ENCODE measurements around the gene UBE2J1. TPM values are rescaled to one million over a fixed set of nuclear protein-coding genes. Genes with fewer than 3 reads are reported as not detected.

The UBE2J1 gene
- total and polyA plus RNA-seq, 4 donors: 14.7 to 26.4 (median 18.0) TPM

GRCh38 chr6:89320012-89320559 is 32.4 kb downstream of the UBE2J1 start:
- H3K9me3 ChIP-seq (ENCODE audit: control insufficient read depth in 4 of 4, low read length in 3 of 4): no peaks in the 10 kb centered on the region
- 95% methylated on average over 6 of the region's 6 CpGs for WGBS
- TF ChIP-seq ZBTB33 (IDR thresholded peaks at IDR 0.05) (no peak), EGR1 (IDR thresholded peaks at IDR 0.05; ENCODE audit: low read depth in 2 of 2) (no peak)

GRCh38 chr6:89317067-89317466 is 35.5 kb downstream of the UBE2J1 start:
- H3K9ac ChIP-seq (ENCODE audit: low read depth in 1 of 2, low read length in 2 of 2): no peak overlapping the region
- peaks cover 0 to 4% (median 0%) of the 10 kb centered on the region in 4 donors for H3K4me1 ChIP-seq (ENCODE audit: control insufficient read depth in 4 of 4, insufficient read depth in 4 of 4, low read length in 3 of 4)
- no peaks in the 10 kb centered on the region for H3K36me3 ChIP-seq (ENCODE audit: control insufficient read depth in 4 of 4, insufficient read depth in 3 of 4, low read depth in 1 of 4, low read length in 3 of 4)
- no peak for TF ChIP-seq GABPA (IDR thresholded peaks at IDR 0.05 in 1 of 2, conservative IDR thresholded peaks at IDR 0.05 in 1 of 2)
- TF ChIP-seq CTCF (IDR thresholded peaks at IDR 0.05; ENCODE audit: low read depth, low read length, missing input control): no peak
- TF ChIP-seq JUND (IDR thresholded peaks at IDR 0.05): no peak
- no peak for TF ChIP-seq FOXA2 (IDR thresholded peaks at IDR 0.05)
- TF ChIP-seq SP1 (IDR thresholded peaks at IDR 0.05): no peak
- TF ChIP-seq REST (IDR thresholded peaks at IDR 0.05): no peak
- no peak for TF ChIP-seq FOXA1 (IDR thresholded peaks at IDR 0.05)
- TF ChIP-seq ZBTB33 (IDR thresholded peaks at IDR 0.05): no peak
- TF ChIP-seq HNF4G (IDR thresholded peaks at IDR 0.05): no peak
- no peak for TF ChIP-seq EGR1 (IDR thresholded peaks at IDR 0.05; ENCODE audit: low read depth in 2 of 2)
- TF ChIP-seq ATF3 (IDR thresholded peaks at IDR 0.05): no peak
- TF ChIP-seq NR2F2 (IDR thresholded peaks at IDR 0.05): no peak
- no peak for TF ChIP-seq YY1 (IDR thresholded peaks at IDR 0.05)
- no peak for TF ChIP-seq TAF1 (conservative IDR thresholded peaks at IDR 0.05)
- no peak for TF ChIP-seq MAX (IDR thresholded peaks at IDR 0.05)
- no peak for TF ChIP-seq HNF4A (conservative IDR thresholded peaks at IDR 0.05)
- no peaks in the 10 kb centered on the region for H3K27me3 ChIP-seq (ENCODE audit: control insufficient read depth in 4 of 4, insufficient read depth in 4 of 4, low read length in 3 of 4)
- no peak overlapping the region for H3K27ac ChIP-seq (ENCODE audit: low read depth in 1 of 2, low read length in 2 of 2)
- H3K4me3 ChIP-seq (ENCODE audit: low read depth in 1 of 3, low read length in 3 of 3): no peak overlapping the region
- DNase-seq (ENCODE audit: low spot score): no peak
- H3K9me3 ChIP-seq (ENCODE audit: control insufficient read depth in 4 of 4, low read length in 3 of 4): no peaks in the 10 kb centered on the region

More at GRCh38 chr6:89320012-89320559, 32.4 kb downstream of the UBE2J1 start:
- no peaks in the 10 kb centered on the region for H3K36me3 ChIP-seq (ENCODE audit: control insufficient read depth in 4 of 4, insufficient read depth in 3 of 4, low read depth in 1 of 4, low read length in 3 of 4)
- DNase-seq (ENCODE audit: low spot score): no peak
- H3K27me3 ChIP-seq (ENCODE audit: control insufficient read depth in 4 of 4, insufficient read depth in 4 of 4, low read length in 3 of 4): no peaks in the 10 kb centered on the region
- H3K4me1 ChIP-seq (ENCODE audit: control insufficient read depth in 4 of 4, insufficient read depth in 4 of 4, low read length in 3 of 4): peaks cover 0 to 13% (median 1%) of the 10 kb centered on the region in 4 donors
- no peak overlapping the region for H3K27ac ChIP-seq (ENCODE audit: low read depth in 1 of 2, low read length in 2 of 2)
- H3K4me3 ChIP-seq (ENCODE audit: low read depth in 1 of 3, low read length in 3 of 3): no peak overlapping the region
- H3K9ac ChIP-seq (ENCODE audit: low read depth in 1 of 2, low read length in 2 of 2): no peak overlapping the region

All from liver (tissue), 9 donors.